22Rv1 (cell line): ENCODE results near the gene ATP9A.

Source experiments
- ZFX ChIP-seq: fragments of 450-650 bp; IDR thresholded peaks from 2 replicates; pipeline ENCODE4 v1.6.1; 2017; ENCODE audit warnings: antibody characterized with exemption, borderline replicate concordance
- TF ChIP-seq, protein P1 (sequence below): fragments of 450-650 bp; IDR thresholded peaks from 2 replicates; pipeline ENCODE4 v1.5.1; 2017; ENCODE audit warnings: mild to moderate bottlenecking

DNA sequence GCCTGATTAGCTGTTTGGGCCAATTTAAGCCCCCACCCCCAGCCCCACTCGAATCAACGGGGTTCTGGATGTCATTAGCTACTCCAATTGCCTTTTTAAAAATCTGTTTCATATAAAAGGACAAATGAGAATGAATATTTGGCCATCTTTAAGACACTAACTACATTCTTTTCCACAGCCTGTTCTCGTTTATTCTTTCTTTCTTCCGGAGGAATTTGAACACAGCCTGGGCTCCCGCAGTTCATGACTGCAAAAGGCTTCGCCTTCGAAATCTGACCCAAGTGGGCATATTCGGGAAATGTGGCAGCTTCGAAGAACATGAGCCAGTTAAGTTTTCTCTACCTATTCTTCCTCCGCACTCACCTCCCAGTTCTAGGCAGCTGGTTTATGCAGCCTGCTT, 176.3 kb downstream of the ATP9A start:
- TF ChIP-seq, protein P1, sequence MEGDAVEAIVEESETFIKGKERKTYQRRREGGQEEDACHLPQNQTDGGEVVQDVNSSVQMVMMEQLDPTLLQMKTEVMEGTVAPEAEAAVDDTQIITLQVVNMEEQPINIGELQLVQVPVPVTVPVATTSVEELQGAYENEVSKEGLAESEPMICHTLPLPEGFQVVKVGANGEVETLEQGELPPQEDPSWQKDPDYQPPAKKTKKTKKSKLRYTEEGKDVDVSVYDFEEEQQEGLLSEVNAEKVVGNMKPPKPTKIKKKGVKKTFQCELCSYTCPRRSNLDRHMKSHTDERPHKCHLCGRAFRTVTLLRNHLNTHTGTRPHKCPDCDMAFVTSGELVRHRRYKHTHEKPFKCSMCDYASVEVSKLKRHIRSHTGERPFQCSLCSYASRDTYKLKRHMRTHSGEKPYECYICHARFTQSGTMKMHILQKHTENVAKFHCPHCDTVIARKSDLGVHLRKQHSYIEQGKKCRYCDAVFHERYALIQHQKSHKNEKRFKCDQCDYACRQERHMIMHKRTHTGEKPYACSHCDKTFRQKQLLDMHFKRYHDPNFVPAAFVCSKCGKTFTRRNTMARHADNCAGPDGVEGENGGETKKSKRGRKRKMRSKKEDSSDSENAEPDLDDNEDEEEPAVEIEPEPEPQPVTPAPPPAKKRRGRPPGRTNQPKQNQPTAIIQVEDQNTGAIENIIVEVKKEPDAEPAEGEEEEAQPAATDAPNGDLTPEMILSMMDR = no peak
- TF ChIP-seq ZFX = no peak
